WTC11 (cell line): ENCODE data around the gene ALS2.

Experiments
- CTCF ChIP-seq: fragments of 200-600 bp; IDR thresholded peaks from 2 replicates; pipeline ENCODE4 v1.8.0; 2022; ENCODE audit warnings: antibody characterized with exemption
- NFYB ChIP-seq: sonication (generic); formaldehyde crosslinking; conservative IDR thresholded peaks from 2 replicates; pipeline ENCODE4 v1.8.0; 2022; ENCODE audit warnings: low read depth, missing genetic modification reagents
- TCF7 ChIP-seq: sonication (generic); formaldehyde crosslinking; IDR thresholded peaks from 2 replicates; pipeline ENCODE4 v1.8.0; 2022; ENCODE audit warnings: mild to moderate bottlenecking, low read depth, missing genetic modification reagents, moderate library complexity
- ZNF281 ChIP-seq: sonication (generic); formaldehyde crosslinking; IDR thresholded peaks from 2 replicates; pipeline ENCODE4 v1.8.0; 2023; ENCODE audit warnings: mild to moderate bottlenecking, missing genetic modification reagents

GRCh38 chr2:201758234-201758633 is 22.5 kb downstream of the ALS2 start:
- TF ChIP-seq ZNF281 (no peak), TCF7 (no peak), NFYB (CRISPR knock-in tag) (no peak), CTCF (no peak)
